HG03558 (cell line): ENCODE measurements around the gene CYP39A1.

Source experiments
- ATAC-seq: cut with Tn5 transposase; IDR thresholded peaks from one replicate; pipeline ENCODE4 v1.9.1; 2021; ENCODE audit warnings: moderate number of reproducible peaks; ENCODE audit not compliant: unreplicated experiment; ENCODE audit errors: extremely low read depth

The CYP39A1 gene, protein sequence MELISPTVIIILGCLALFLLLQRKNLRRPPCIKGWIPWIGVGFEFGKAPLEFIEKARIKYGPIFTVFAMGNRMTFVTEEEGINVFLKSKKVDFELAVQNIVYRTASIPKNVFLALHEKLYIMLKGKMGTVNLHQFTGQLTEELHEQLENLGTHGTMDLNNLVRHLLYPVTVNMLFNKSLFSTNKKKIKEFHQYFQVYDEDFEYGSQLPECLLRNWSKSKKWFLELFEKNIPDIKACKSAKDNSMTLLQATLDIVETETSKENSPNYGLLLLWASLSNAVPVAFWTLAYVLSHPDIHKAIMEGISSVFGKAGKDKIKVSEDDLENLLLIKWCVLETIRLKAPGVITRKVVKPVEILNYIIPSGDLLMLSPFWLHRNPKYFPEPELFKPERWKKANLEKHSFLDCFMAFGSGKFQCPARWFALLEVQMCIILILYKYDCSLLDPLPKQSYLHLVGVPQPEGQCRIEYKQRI

DNA sequence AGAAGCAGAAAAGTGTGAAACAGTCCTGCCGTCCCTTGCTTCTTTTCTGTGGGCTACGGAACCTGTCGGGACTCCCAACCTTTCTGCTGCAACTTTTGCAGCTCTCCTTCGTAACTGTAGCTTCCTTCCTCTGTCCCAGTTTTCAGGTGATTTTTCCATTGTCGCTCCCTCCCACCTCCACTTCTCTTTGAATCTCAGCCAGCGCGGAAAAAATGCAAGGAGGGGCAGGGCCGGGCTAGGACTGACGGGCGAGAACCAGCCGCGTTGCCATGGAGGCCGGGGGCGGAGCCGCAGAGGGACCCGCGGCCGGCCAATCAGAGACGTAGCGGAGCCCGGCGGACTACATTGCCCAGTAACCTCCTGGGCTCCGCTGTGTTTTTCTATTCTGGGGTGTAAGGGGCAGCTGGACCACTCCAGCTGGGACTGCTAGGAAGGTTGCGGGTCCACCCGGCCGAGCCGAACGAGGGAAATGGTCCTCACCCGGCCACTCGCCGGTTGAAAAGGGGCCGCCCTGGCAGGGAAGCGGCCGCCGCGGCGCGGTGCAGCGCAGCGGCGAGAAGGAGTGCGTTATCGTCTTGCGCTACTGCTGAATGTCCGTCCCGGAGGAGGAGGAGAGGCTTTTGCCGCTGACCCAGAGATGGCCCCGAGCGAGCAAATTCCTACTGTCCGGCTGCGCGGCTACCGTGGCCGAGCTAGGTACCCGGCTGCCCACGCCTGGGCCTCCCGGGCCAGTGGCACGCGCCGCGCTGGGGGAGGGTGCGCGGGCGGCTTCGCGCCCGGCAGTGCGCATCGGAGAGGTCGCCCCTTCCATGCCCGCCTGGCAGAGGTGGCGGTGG, at the start of gene CYP39A1, which contains the start of gene SLC25A27:
Gene CYP39A1 (minus strand): TSS at position 216 of the 836 bp plus-strand sequence. CDS start 236 bp downstream, outside the sequence.
Gene SLC25A27 (plus strand): TSS at position 373 of the 836 bp plus-strand sequence. CDS start 218 bp downstream, at position 591.
- ATAC-seq = peak; percentile 100

DNA sequence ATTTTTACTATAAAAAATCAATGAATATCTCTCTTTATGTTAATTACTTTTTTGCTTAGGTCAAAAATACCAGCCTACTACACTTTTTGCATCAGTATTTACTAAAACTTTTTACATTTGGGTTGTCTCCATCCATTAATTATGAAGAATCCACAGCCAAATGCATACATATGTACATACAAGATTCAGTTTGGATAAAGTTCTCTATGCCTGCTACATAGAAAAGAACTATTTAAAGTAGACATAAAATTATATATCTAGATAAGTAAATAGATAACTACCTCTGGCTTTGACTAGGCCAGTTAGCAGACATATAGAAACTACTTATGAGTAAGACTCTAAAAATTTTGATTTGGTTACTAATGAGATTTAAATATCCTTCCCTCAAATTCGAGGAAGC, 47.4 kb upstream of the CYP39A1 start:
- ATAC-seq = no peak

DNA sequence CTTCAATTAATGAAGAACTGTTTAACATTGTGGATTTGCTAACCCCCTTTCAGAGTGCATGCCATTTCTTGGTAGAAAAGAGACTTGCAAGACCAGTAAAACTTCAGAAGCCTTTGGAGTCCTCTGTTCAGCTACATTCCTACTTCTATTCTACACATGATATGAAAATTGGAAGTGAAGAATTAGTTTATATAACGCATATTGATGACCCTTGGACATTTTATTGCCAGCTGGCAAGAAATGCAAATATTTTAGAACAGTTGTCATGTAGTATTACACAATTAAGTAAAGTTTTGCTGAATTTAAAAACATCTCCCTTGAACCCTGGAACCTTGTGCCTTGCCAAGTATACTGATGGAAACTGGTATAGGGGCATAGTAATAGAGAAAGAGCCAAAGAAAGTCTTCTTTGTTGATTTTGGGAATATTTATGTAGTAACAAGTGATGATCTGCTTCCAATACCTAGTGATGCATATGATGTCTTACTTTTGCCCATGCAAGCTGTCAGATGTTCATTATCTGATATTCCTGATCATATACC, 38.4 kb upstream of the CYP39A1 start:
- no peak for ATAC-seq

DNA sequence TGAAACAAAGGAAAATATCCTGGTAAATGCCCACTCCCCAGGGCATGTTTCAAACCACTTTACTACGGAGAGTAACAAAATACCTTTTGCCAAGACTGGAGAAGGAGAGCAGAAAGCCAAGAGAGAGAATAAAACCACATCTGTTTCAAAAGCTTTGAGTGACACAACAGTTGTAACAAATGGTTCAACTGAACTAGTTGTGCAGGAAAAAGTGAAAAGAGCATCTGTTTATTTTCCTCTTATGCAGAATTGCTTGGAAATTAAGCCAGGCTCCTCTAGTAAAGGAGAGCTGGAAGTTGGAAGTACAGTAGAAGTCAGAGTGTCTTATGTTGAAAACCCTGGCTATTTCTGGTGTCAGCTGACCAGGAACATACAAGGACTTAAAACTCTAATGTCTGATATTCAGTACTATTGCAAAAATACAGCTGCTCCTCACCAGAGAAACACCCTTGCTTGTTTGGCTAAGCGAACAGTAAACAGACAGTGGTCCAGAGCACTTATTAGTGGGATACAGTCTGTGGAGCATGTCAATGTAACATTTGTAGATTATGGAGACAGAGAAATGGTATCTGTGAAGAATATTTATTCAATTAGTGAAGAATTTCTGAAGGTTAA, 37.6 kb upstream of the CYP39A1 start:
- no peak for ATAC-seq

DNA sequence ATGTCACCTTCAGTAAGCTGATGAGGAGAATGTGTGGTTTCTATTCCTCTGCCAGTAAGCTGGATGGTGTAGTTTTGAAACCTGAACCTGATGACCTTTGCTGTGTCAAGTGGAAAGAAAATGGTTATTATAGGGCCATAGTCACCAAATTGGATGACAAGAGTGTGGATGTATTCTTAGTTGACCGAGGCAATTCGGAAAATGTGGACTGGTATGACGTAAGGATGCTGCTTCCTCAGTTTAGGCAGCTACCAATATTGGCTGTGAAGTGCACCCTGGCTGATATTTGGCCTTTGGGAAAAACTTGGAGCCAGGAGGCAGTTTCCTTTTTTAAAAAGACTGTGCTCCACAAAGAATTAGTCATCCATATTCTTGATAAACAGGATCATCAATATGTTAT, 37.0 kb upstream of the CYP39A1 start:
- no peak for ATAC-seq

DNA sequence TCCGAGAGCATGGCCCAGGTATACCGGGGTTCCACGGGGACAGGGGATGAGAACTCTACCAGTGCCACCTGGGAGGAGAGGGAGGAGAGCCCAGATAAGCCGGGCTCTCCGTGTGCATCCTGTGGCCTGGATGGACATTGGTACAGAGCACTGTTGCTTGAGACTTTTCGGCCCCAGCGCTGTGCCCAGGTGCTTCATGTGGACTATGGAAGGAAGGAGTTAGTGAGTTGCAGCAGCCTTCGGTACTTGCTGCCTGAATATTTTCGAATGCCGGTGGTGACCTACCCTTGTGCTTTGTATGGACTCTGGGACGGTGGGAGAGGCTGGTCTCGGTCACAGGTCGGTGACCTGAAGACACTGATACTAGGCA, 36.3 kb upstream of the CYP39A1 start:
- no peak for ATAC-seq

DNA sequence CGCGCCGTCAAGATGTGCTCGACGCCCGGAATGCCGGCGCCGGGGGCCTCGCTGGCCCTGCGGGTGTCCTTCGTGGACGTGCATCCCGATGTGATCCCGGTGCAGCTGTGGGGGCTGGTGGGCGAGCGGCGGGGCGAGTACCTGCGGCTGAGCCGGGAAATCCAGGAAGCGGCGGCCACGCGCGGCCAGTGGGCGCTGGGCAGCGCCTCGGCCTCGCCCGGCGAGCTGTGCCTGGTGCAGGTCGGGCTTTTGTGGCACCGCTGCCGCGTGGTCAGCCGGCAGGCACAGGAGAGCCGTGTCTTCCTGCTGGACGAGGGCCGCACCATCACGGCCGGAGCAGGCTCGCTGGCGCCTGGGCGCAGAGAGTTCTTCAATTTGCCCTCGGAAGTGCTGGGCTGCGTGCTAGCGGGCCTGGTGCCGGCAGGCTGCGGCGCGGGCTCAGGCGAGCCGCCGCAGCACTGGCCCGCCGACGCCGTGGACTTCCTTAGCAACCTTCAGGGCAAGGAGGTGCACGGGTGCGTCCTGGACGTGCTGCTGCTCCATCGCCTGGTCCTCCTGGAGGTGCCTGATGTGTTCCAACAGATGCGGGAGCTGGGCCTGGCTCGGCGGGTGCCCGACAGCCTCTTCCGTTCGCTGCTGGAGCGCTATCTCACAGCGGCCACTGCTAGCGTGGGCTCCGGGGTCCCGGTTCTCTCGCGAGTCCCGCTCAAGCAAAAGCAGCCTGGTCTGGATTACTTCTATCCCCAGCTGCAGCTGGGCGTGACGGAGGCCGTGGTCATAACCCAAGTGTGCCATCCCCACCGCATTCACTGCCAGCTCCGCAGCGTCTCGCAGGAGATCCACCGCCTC, 35.7 kb upstream of the CYP39A1 start:
- no peak for ATAC-seq

DNA sequence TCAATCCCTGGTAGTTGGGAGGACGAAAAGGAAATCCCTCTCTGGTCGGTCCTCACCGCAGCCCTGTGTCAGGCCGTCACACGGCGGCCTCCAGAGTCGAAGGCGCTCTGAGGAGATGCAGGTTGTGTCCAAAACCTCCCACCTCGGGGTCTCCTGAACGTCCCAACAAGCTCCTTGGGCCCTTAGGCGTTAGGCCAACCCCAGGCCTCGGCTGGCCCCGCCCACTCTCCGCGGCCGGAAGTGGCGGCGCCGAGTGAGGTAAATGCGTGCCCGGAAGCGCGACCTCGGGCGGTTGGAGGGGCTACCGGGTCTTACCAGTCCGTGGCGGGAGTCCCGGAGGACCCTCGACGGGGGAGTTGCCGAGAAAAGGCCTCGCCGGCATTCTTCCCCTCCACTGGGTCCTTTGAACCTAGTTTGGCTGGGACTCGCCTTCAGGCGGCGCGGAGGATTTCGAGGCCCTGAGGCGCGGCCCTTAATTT, 35.0 kb upstream of the CYP39A1 start, which contains the start of gene TDRD6:
Gene TDRD6 (plus strand): TSS at position 267 of the 479 bp plus-strand sequence. CDS start 244 bp downstream, outside the sequence.
- no peak for ATAC-seq

DNA sequence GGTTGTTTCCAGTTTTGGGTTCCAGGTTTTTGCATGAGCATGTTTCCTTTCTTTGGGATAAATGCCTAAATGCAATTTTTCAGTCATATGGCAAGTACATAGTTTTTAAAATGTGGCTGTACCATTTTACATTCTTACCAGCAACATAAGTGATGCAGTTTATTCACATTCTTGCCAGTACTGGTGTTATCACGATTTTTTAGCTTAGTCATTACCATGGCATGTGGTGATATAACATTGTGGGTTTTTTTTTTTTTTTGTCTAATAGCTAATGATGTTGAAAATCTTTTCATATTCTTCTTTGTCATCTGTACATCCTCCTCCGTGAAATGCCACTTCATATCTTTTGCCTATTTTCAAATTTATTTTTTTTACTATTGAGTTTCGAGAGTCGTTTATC, 32.2 kb upstream of the CYP39A1 start:
- no peak for ATAC-seq

DNA sequence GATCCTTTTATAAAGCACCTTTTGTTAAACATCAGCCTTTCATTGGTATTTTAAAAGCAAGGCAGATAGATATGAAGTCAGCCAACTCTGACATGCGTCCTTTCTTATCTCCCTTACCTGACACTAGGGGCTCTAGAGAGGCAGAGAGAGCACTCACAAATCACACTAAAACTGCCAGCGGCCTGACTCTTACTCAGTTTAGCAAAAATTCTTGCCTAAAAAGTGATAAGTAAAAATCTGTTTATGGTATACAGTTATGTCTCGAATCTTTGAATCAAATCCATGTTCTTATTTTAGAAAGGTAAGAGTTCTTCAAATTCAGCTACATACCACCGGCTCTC, 24.7 kb upstream of the CYP39A1 start:
- ATAC-seq = no peak

DNA sequence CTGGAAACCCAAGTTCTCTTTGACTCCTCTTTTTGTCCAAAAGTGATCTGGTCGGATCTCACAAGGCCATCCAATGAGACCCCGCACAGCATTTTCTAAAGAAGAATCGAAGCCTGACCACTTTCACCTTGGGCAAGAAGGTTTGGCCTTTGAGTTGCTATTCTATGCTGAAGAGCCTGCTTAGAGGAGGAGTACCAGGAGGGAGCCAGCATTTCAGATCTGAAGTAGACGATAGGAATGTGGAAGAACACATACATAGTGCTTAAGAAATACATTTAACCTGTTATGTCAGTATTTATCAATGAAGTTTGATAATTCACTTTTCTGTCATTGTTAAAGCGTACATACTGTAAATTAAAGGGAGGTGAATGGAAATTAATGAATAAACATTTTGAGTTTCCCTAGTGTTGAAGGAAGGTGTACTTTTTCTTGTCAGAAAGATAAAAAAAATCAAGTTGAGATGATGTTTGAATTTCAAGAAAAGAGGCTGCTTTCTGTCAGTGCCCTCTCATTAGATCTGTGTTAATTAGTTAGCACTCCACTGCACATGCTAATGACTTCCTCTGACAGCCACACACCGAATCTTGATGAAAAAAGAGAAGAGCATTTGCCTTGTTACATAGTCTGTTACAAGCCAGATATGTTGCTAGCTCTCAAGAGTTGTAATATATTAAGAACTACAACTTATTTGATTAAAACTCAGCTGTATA, 24.1 kb upstream of the CYP39A1 start:
- no peak for ATAC-seq

DNA sequence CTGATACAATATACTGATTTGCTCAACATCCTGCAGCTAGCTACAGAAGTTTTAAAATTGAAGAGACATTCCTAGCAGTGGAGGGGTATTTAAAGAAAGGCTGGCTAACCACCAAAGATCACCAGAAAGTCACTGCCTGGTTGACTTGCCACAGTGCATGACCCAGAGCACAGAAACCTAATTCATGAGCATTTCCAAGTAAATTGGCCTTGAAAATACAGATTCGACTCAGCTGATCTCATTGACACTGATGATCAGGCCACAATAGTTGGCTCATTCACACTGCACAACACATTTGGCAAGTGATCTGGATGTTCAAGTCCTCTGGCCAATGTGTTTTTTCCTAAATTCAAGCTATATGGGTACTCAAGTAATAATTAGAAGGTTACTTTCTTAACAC, 21.8 kb upstream of the CYP39A1 start:
- ATAC-seq = no peak

DNA sequence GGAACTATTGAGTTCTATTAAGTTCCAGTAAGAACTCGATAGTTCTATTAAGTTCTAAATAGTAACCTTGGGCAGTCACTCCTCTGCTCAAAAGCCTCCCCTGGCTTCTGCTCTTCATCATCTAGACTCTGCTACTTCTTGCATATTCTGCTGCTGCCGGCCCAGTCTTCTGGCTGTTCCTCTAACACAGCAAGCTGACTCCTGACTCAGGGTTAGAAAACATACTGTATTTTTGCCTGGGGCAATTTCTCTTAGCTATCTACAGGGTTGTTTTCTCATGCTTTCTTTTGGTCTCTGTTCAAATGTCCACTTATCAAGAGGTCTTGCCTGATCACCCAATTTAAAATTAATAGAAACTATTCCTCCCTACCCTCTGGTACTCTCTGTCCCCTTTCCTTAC, 14.8 kb upstream of the CYP39A1 start:
- no peak for ATAC-seq

DNA sequence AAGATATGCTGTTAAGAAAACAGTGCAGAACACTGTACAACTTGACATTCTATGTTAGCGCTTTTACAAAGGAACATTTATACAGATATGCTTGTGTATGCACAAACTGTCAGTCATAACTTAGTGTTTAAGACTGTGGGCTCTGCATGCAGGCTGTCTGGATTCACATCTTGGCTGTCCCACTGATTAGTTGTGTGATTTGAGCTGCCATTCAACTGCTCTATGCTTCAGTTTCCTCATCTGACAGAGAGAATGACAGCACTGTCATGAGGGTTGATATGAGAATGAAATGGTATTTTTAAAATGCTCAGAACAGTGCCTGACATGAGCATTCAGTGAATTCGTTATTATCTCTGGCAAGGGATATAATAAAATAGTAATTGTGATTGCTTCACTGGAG, 8.9 kb upstream of the CYP39A1 start:
- ATAC-seq = no peak

DNA sequence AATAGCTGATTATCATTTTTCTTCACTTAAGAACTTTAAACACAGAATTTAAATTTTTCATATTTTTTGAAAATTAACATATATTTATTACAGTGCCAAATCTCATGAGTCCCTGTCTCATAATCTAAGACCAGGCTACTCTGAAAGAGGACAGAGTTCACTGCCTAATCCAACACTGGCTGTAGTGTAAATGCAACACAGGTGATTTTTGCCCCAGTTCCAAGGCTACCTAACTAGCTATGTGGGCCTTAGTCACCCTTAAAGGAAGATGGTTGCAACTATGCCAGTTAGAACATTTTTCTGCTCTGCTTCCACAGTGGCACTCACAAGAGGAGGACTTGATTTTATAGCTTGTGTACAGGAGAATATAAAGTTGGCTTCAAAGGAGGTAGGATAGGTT, 5.0 kb upstream of the CYP39A1 start:
- no peak for ATAC-seq

DNA sequence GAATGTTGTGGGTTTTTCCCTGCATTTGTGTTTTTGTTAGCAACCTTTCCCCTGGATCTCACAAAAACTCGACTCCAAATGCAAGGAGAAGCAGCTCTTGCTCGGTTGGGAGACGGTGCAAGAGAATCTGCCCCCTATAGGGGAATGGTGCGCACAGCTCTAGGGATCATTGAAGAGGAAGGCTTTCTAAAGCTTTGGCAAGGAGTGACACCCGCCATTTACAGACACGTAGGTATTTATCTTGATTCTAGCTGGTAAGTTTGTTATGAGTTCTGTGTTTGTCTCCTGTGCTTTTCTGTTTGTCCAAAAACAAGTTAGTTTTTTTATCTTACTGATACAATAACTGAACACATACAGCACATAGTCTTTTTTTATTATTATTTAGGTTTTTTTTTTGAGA, 3.2 kb upstream of the CYP39A1 start:
- ATAC-seq = no peak

DNA sequence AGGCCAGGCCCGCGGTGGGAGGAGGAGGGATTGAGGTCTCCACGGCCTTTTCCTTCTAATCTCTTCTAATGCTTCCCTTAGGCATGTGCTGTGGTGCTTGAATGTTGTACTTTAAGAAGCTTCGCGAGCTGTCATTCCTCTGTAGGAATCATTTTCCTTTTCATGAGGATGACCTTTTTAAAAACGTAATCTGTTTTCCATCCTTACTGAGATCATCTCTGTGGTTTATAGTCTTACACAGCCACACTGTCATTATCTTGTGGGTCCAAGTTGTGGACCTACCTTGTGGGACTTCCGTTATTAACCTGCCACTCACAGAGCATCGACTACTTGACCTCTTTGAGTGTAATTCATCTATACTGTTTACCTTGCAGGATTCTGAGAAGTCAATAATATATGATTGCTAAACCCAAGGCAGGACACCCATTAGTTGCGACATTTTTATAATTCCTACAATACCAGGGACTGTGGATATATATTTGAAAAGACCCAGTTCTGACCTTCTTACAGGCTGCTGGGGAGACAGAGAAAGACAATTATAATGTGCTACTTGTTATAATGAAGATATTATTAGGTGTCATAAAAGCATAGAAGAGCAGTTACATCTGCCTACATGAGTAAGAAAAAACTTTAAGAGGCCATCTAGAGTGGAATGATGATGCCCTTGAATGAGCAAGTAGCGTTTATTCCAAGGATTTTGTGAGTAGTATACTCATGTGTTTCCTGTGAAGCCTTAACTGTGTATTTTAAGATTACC, 999 bp upstream of the CYP39A1 start:
- ATAC-seq = no peak

DNA sequence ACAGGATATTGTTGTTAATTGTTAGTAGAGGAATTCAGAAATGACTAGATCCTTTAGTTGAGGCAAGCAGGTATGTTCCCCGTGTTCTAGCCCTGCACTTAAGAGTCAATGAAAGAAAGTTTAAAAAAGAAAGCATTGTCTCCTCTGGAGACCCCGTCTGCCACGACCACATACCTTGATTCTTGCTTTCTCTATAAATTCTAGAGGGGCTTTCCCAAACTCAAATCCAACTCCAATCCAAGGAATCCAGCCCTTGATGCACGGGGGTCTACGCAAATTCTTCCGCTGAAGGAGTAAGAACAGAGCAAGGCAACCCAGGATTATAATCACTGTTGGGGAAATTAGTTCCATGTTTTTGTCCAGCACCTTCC, 401 bp downstream of the CYP39A1 start:
- ATAC-seq = no peak
